RWPE1 (cell line): ENCODE measurements around the gene LRFN3.

Source experiments
- CTCF ChIA-PET: fragments of 350-600 bp; sonication (Branson Sonifier 250); formaldehyde crosslinking; extraction: SDS; loops from one replicate; lab custom pipeline; 2021; lab: Yijun Ruan, JAX
- POLR2A ChIA-PET: fragments of 400-600 bp; formaldehyde crosslinking; extraction: SDS; loops from one replicate; lab custom pipeline; 2020; ENCODE audit warnings: antibody characterized with exemption; ENCODE audit not compliant: low non-redundant PET; lab: Yijun Ruan, JAX
- DNase-seq: peaks from one replicate; pipeline ENCODE4 v3.0.0; 2012; ENCODE audit warnings: low spot score
- H3K27ac ChIP-seq: fragments of 450-650 bp; 2 replicates; pipeline ENCODE4 v1.5.1; 2017
- CTCF ChIP-seq: fragments of 450-650 bp; conservative IDR thresholded peaks from 2 replicates; pipeline ENCODE4 v1.5.1; 2017; ENCODE audit warnings: low read depth, mild to moderate bottlenecking

LRFN3 gene

GRCh38 chr19:35901055-35901644 lies 35.0 kb upstream of the LRFN3 start:
- POLR2A ChIA-PET, result interaction anchor here (0.7 kb wide), 1 partner anchor 1995 kb away, joined by 9 read pairs; no protein-coding TSS in a partner anchor
- peak overlapping the region; percentile 89 for H3K27ac ChIP-seq
- DNase-seq, result peak; percentile 17
- no peak for TF ChIP-seq CTCF
- CTCF ChIA-PET, result no interaction called here

GRCh38 chr19:35901854-35902661 lies 34.1 kb upstream of the LRFN3 start, which contains the start of gene HCST:
Gene HCST (plus strand): TSS chr19:35902529. CDS start chr19:35902594, 65 bp downstream.
- CTCF ChIA-PET, result no interaction called here
- TF ChIP-seq CTCF, result no peak
- DNase-seq, result no peak
- POLR2A ChIA-PET, result no interaction called here
- peak within 1 kb of the TSS; percentile 89 for H3K27ac ChIP-seq

- H3K27ac ChIP-seq, result peak overlapping the region; percentile 25
- no peak for DNase-seq
- no peak for TF ChIP-seq CTCF
- POLR2A ChIA-PET, result no interaction called here
- CTCF ChIA-PET, result no interaction called here
Measured at GRCh38 chr19:35902870-35903475, 33.2 kb upstream of the LRFN3 start.

GRCh38 chr19:35903550-35904179 lies 32.5 kb upstream of the LRFN3 start:
- POLR2A ChIA-PET, result no interaction called here
- DNase-seq, result peak; percentile 33
- CTCF ChIA-PET, result interaction anchor here (0.6 kb wide), 1 partner anchor 22 kb away, joined by 3 read pairs; no protein-coding TSS in a partner anchor
- H3K27ac ChIP-seq, result peak overlapping the region; percentile 25
- TF ChIP-seq CTCF, result no peak

- no peak for DNase-seq
- POLR2A ChIA-PET, result no interaction called here
- no peak overlapping the region for H3K27ac ChIP-seq
- CTCF ChIA-PET, result no interaction called here
- no peak for TF ChIP-seq CTCF
Measured at GRCh38 chr19:35904311-35905068, 31.7 kb upstream of the LRFN3 start.
